Right ventricle myocardium inferior (tissue), 1 donor: Measurements from ENCODE around the gene ZRSR2. TPM values are rescaled to one million over a fixed set of nuclear protein-coding genes. Genes with fewer than 3 reads are reported as not detected.

Experiments used
- ATAC-seq: fragments of 200-7000 bp; cut with Tn5 transposase; one replicate; pipeline ENCODE4 v1.9.1; 2020; ENCODE audit warnings: mild to moderate bottlenecking, moderate library complexity
- DNase-seq: peaks from one replicate; pipeline ENCODE4 v3.0.0; 2021; ENCODE audit errors: missing footprints
- intact Hi-C: fragments of 100-400 bp; cut with DNase I; formaldehyde crosslinking; loops from one replicate; pipeline ENCODE4 v1.11.0; 2022
- total RNA-seq: library from RNA; stranded (reverse); fragmentation: NEBNext Ultra II Directional; extraction: Animal tissue kit (Norgen Biotek cat#: 25700); gene quantifications from one replicate; pipeline ENCODE4 v1.2.1, GENCODE V29; 2021
- donor health status: DM: no; HTN: yes; CAD: no; lungs with severe emphysema.

Gene ZRSR2
- total RNA-seq, 1 donor from 2014 or later: 6.8 TPM

- no peak for DNase-seq
- intact Hi-C loops: no loop called here
- no peak for ATAC-seq
These were observed 47.7 kb downstream of the ZRSR2 start for GRCh38 chrX:15838017-15838416.

GRCh38 chrX:15841853-15842516, 51.7 kb downstream of the ZRSR2 start:
- DNase-seq: no peak
- intact Hi-C loops: no loop called here

GRCh38 chrX:15843960-15844359, 53.7 kb downstream of the ZRSR2 start:
- DNase-seq (no peak), ATAC-seq (no peak)
- intact Hi-C loops: no loop called here

More at GRCh38 chrX:15841853-15842516, 51.7 kb downstream of the ZRSR2 start:
- ATAC-seq: no peak

GRCh38 chrX:15848576-15848975, 58.3 kb downstream of the ZRSR2 start:
- intact Hi-C loops: no loop called here
- peak; percentile 59 for ATAC-seq
- no peak for DNase-seq

- ATAC-seq: no peak
- DNase-seq: no peak
- intact Hi-C loops: no loop called here
These were observed 59.3 kb downstream of the ZRSR2 start for GRCh38 chrX:15849555-15849954.

GRCh38 chrX:15853586-15854079, 63.3 kb downstream of the ZRSR2 start:
- no peak for DNase-seq
- intact Hi-C loops: loop anchor here (10.0 kb wide), 1 partner anchor 121 kb away; no protein-coding TSS in a partner anchor
- ATAC-seq: no peak

- peak; percentile 81 for DNase-seq
- peak; percentile 11 for ATAC-seq
- intact Hi-C loops: loop anchor here (10.0 kb wide), 1 partner anchor 121 kb away; no protein-coding TSS in a partner anchor
These were observed 63.9 kb downstream of the ZRSR2 start for GRCh38 chrX:15854080-15854655.

GRCh38 chrX:15854712-15855567, 64.7 kb downstream of the ZRSR2 start, which contains the start of gene AP1S2:
TSS of gene AP1S2 (minus strand) at chrX:15854813. CDS start at chrX:15852524, 2,289 bp downstream.
- ATAC-seq: peak; percentile 99
- DNase-seq: peak; percentile 94
- intact Hi-C loops: loop anchor here (10.0 kb wide), 1 partner anchor 120 kb away; no protein-coding TSS in a partner anchor

- ATAC-seq: no peak
- intact Hi-C loops: loop anchor here (10.0 kb wide), 1 partner anchor 119 kb away; no protein-coding TSS in a partner anchor
- no peak for DNase-seq
These were observed 65.4 kb downstream of the ZRSR2 start for GRCh38 chrX:15855568-15856221.

- DNase-seq: no peak
- ATAC-seq: no peak
- intact Hi-C loops: loop anchor here (10.0 kb wide), 1 partner anchor 119 kb away; no protein-coding TSS in a partner anchor
These were observed 65.9 kb downstream of the ZRSR2 start for GRCh38 chrX:15856222-15856587.

GRCh38 chrX:15856636-15857035, 66.4 kb downstream of the ZRSR2 start:
- ATAC-seq: no peak
- intact Hi-C loops: loop anchor here (10.0 kb wide), 1 partner anchor 118 kb away; no protein-coding TSS in a partner anchor
- no peak for DNase-seq

- DNase-seq (no peak), ATAC-seq (no peak)
- intact Hi-C loops: loop anchor here (10.0 kb wide), 1 partner anchor 117 kb away; no protein-coding TSS in a partner anchor
These were observed 67.8 kb downstream of the ZRSR2 start for GRCh38 chrX:15858051-15858450.

- no peak for ATAC-seq
- intact Hi-C loops: no loop called here
- DNase-seq: no peak
These were observed 70.6 kb downstream of the ZRSR2 start for GRCh38 chrX:15860921-15861320.

GRCh38 chrX:15864023-15864422, 73.7 kb downstream of the ZRSR2 start:
- intact Hi-C loops: no loop called here
- DNase-seq (no peak), ATAC-seq (peak; percentile 26)

- ATAC-seq (no peak), DNase-seq (no peak)
- intact Hi-C loops: no loop called here
These were observed 74.3 kb downstream of the ZRSR2 start for GRCh38 chrX:15864629-15865028.

- ATAC-seq: no peak
- intact Hi-C loops: no loop called here
- no peak for DNase-seq
These were observed 75.9 kb downstream of the ZRSR2 start for GRCh38 chrX:15866147-15866546.

GRCh38 chrX:15869695-15870094, 79.4 kb downstream of the ZRSR2 start:
- no peak for DNase-seq
- intact Hi-C loops: no loop called here
- no peak for ATAC-seq

GRCh38 chrX:15870310-15870709, 80.0 kb downstream of the ZRSR2 start:
- intact Hi-C loops: no loop called here
- ATAC-seq (no peak), DNase-seq (no peak)
